Transverse colon (tissue), 4 donors: Measurements from ENCODE around the gene GPHA2. TPM values are rescaled to one million over a fixed set of nuclear protein-coding genes. Genes with fewer than 3 reads are reported as not detected.

ENCODE experiments used
- DNase-seq: peaks from one replicate; pipeline ENCODE4 v3.0.0-alpha.2; 2019
- H3K27ac ChIP-seq, 4 donors: fragments of 200-600 bp; sonication (generic); 2 replicates each; pipeline ENCODE4 v1.5.1; 2016 to 2018; ENCODE audit warnings: inconsistent platforms in 4 of 4
- H3K27me3 ChIP-seq: fragments of 200-600 bp; sonication (generic); 2 replicates; pipeline ENCODE4 v1.5.1; 2017; ENCODE audit warnings: inconsistent platforms
- H3K36me3 ChIP-seq, 4 donors: fragments of 200-600 bp; sonication (generic); 2 replicates each; pipeline ENCODE4 v1.5.1; 2017 to 2019; ENCODE audit warnings: inconsistent platforms in 4 of 4
- H3K4me1 ChIP-seq, 4 donors: fragments of 200-600 bp; sonication (generic); 2 replicates each; pipeline ENCODE4 v1.5.1; 2017 to 2020; ENCODE audit warnings: inconsistent platforms in 4 of 4
- H3K4me3 ChIP-seq, 4 donors: fragments of 200-600 bp; sonication (generic); 1 replicate in 1 of 4; 2 replicates in 3 of 4; pipeline versions ENCODE4 v1.5.1 to v1.6.1; 2017 to 2019; ENCODE audit warnings: inconsistent platforms in 4 of 4
- H3K9me3 ChIP-seq, 2 donors: fragments of 200-600 bp; sonication (generic); 2 replicates each; pipeline ENCODE4 v1.5.1; 2017 to 2019; ENCODE audit warnings: inconsistent platforms in 2 of 2
- EP300 ChIP-seq: sonication (generic); formaldehyde crosslinking; IDR thresholded peaks from one replicate; pipeline ENCODE4 v1.6.1; 2017; ENCODE audit warnings: antibody characterized with exemption, low read depth
- POLR2A ChIP-seq: fragments of 450-650 bp; IDR thresholded peaks from one replicate; pipeline ENCODE4 v1.6.1; 2016; ENCODE audit warnings: antibody characterized with exemption, mild to moderate bottlenecking, moderate library complexity
- POLR2AphosphoS5 ChIP-seq, 3 donors: sonication (generic); formaldehyde crosslinking; IDR thresholded peaks; one replicate each; pipeline ENCODE4 v1.6.1; 2016; ENCODE audit warnings: antibody characterized with exemption in 3 of 3
- WGBS, 2 donors: methylation state at CpG; one replicate each; pipeline ENCODE4 v1.1.5; 2018; ENCODE audit warnings: low coverage in 1 of 2; 5-methylcytosine and 5-hydroxymethylcytosine counted together
- in situ Hi-C, 4 donors: fragments of 200-750 bp; cut with MboI; loops; one replicate each; pipeline versions ENCODE4 v1.15.0 to v1.15.1; 2017; ENCODE audit warnings: low sequenced_read_pairs in 3 of 4, low pct_ligation_motif_present in 1 of 4, low pct_unique_long_range_greater_than_20kb in 1 of 4
- intact Hi-C: fragments of 100-400 bp; cut with DNase I; formaldehyde crosslinking; loops from one replicate; pipeline ENCODE4 v1.15.1; 2023; ENCODE audit warnings: low total_unique reads
- total RNA-seq, 4 donors: library from RNA; depleted of rRNA; stranded (reverse); fragments of >200 nt; gene quantifications; one replicate each; pipeline ENCODE4 v1.1.0, GENCODE V29; 2016
- TF ChIP-seq, protein P1 (sequence below), 5 experiments: fragments of 200-600 bp in 3 of 5; fragments of 450-650 bp in 2 of 5; sonication (generic) in 3 of 5; IDR thresholded peaks; 1 replicate in 2 of 5; 2 replicates in 3 of 5; pipeline ENCODE4 v1.5.1; 2016 to 2017; ENCODE audit warnings: antibody characterized with exemption in 5 of 5, inconsistent platforms in 3 of 5, mild to moderate bottlenecking in 2 of 5, moderate library complexity in 1 of 5

GPHA2 gene
- total RNA-seq, 4 donors from 2014 or later, result 6.0 TPM; not detected in 3

GRCh38 chr11:64925536-64926436 is 9.9 kb downstream of the GPHA2 start:
- no peak for DNase-seq

DNA sequence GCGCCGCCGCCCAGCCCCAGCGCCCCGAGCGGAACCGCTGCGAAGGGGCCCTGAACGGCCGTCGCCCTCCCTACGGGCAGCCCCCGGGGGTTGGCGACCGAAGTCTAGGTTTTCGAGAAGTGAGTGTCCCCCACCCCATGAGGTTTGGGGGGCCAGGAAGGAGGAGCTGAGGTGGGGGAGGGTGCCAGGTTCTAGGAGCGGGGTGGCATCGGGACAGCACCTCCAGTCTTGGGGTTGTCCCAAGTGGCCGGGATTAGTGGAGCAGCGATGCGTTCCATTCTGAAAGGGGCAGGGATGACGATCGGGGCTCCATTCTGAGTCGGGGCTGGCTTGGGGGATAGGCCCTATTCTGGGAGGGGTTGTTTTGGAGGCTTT is 10.8 kb downstream of the GPHA2 start:
- 1% methylated on average over 22 of the region's 24 CpGs; no CpG with 5 or more reads in 1 of the 2 donors for WGBS, 2 donors
- H3K36me3 ChIP-seq, result peaks cover 0 to 10% (median 0%) of the 10 kb centered on the region in 4 donors
- H3K4me3 ChIP-seq, result peak overlapping the region; percentile 56 to 81 (median 74)
- no peaks in the 10 kb centered on the region for H3K27me3 ChIP-seq
- DNase-seq, result peak; percentile 28
- intact Hi-C loops, result loop anchor here (5.0 kb wide), 1 partner anchor 72 kb away; the partner anchor contains the start of gene BATF2
- in situ Hi-C loops, result no loop called here
- H3K4me1 ChIP-seq, result peaks cover 8 to 29% (median 19%) of the 10 kb centered on the region in 4 donors
- TF ChIP-seq POLR2A, result no peak
- TF ChIP-seq, protein P1, sequence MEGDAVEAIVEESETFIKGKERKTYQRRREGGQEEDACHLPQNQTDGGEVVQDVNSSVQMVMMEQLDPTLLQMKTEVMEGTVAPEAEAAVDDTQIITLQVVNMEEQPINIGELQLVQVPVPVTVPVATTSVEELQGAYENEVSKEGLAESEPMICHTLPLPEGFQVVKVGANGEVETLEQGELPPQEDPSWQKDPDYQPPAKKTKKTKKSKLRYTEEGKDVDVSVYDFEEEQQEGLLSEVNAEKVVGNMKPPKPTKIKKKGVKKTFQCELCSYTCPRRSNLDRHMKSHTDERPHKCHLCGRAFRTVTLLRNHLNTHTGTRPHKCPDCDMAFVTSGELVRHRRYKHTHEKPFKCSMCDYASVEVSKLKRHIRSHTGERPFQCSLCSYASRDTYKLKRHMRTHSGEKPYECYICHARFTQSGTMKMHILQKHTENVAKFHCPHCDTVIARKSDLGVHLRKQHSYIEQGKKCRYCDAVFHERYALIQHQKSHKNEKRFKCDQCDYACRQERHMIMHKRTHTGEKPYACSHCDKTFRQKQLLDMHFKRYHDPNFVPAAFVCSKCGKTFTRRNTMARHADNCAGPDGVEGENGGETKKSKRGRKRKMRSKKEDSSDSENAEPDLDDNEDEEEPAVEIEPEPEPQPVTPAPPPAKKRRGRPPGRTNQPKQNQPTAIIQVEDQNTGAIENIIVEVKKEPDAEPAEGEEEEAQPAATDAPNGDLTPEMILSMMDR (IDR thresholded peaks at IDR 0.05), result no peak
- no peak for TF ChIP-seq POLR2AphosphoS5 (IDR thresholded peaks at IDR 0.05)
- no peak for TF ChIP-seq EP300
- no peaks in the 10 kb centered on the region for H3K9me3 ChIP-seq
- peak overlapping the region; percentile 92 to 98 (median 94) for H3K27ac ChIP-seq

More at GRCh38 chr11:64925536-64926436, 9.9 kb downstream of the GPHA2 start:
- Histone ChIP-seq H3K9me3 (no peaks in the 10 kb centered on the region), H3K27ac (peak overlapping the region in 2 of 4 donors; percentile 96 to 98), H3K4me1 (peaks cover 8 to 29% (median 19%) of the 10 kb centered on the region in 4 donors), H3K27me3 (no peaks in the 10 kb centered on the region), H3K4me3 (peak overlapping the region; percentile 56 to 81 (median 74)), H3K36me3 (peaks cover 0 to 15% (median 4%) of the 10 kb centered on the region in 4 donors)
- in situ Hi-C loops (no loop called here), intact Hi-C loops (loop anchor here (5.0 kb wide), 1 partner anchor 72 kb away; the partner anchor contains the start of gene BATF2)
- TF ChIP-seq EP300, result no peak
- TF ChIP-seq POLR2AphosphoS5 (IDR thresholded peaks at IDR 0.05), result no peak
- 63% methylated on average over 21 of the region's 24 CpGs; no CpG with 5 or more reads in 1 of the 2 donors for WGBS, 2 donors

- H3K27me3 ChIP-seq, result no peaks in the 10 kb centered on the region
- peak; percentile 96 for DNase-seq
- H3K36me3 ChIP-seq, result peaks cover 0 to 6% (median 0%) of the 10 kb centered on the region in 4 donors
- H3K27ac ChIP-seq, result peak within 1 kb of the TSS; percentile 92 to 98 (median 94)
- WGBS, 2 donors, result 1% methylated on average over 29 of the region's 47 CpGs; no CpG with 5 or more reads in 1 of the 2 donors
- peaks cover 8 to 29% (median 19%) of the 10 kb centered on the region in 4 donors for H3K4me1 ChIP-seq
- no peaks in the 10 kb centered on the region for H3K9me3 ChIP-seq
- H3K4me3 ChIP-seq, result peak within 1 kb of the TSS; percentile 56 to 81 (median 74)
- peak; percentile 93 to 96 (median 94) for TF ChIP-seq POLR2AphosphoS5 (IDR thresholded peaks at IDR 0.05)
- no peak for TF ChIP-seq EP300
- peak; percentile 90 for TF ChIP-seq POLR2A
- TF ChIP-seq, protein P1 (IDR thresholded peaks at IDR 0.05), result peak in 1 of 5 experiments; percentile 36
- in situ Hi-C loops (no loop called here), intact Hi-C loops (no loop called here)
These were observed 11.5 kb downstream of the GPHA2 start, which contains the start of gene PPP2R5B for GRCh38 chr11:64923944-64924909. Gene PPP2R5B, plus strand, starts transcription at chr11:64924689. Its CDS starts 1,046 bp downstream, at chr11:64925735.

DNA sequence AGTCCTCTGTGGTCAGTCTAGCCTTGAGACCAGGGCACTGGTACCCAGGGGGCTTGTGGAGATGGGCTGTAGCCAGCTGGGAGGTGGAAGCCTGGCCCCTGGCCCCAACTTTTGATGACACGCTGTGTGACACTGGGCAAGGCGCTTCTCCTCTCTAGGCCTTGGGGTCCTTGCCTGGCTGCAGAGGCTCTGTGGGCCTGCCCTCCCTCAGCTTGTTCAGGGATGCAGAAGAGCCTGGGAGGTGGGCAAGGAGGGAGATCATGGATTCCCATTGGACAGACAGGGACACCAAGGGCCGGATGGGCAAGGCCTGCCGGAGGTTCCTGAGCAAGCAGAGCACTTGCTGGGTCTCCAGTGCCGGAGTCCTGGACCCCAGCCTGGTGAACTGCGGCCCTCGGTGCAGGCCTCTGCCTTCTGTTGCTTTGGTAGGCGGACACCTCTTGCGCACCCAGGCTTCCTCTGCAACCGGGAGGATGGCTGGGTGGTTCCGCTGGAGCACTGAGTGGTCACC is 12.5 kb downstream of the GPHA2 start:
- 87% methylated on average over 10 of the region's 11 CpGs; no CpG with 5 or more reads in 1 of the 2 donors for WGBS, 2 donors
- no peak overlapping the region for H3K4me3 ChIP-seq

More for the DNA sequence above, 12.5 kb downstream of the GPHA2 start:
- Histone ChIP-seq H3K27me3 (no peaks in the 10 kb centered on the region), H3K27ac (peak overlapping the region; percentile 92 to 98 (median 94)), H3K4me1 (peaks cover 10 to 31% (median 25%) of the 10 kb centered on the region in 4 donors), H3K9me3 (no peaks in the 10 kb centered on the region), H3K36me3 (peaks cover 0 to under 1% (median 0%) of the 10 kb centered on the region in 4 donors)
- TF ChIP-seq, protein P1 (IDR thresholded peaks at IDR 0.05), result no peak
- TF ChIP-seq EP300 (no peak), POLR2A (no peak), POLR2AphosphoS5 (IDR thresholded peaks at IDR 0.05) (no peak)
- in situ Hi-C loops, result no loop called here
- intact Hi-C loops, result no loop called here
- no peak for DNase-seq
